NB4 (cell line): Measurements from ENCODE around the gene KLF16.

Experiments used
- DNase-seq: peaks from one replicate; pipeline ENCODE4 v3.0.0; 2010; ENCODE audit warnings: low read depth
- H3K4me3 ChIP-seq: one replicate; pipeline ENCODE4 v1.5.1; 2011; ENCODE audit warnings: mild to moderate bottlenecking, low read depth, low read length, moderate library complexity
- CTCF ChIP-seq: IDR thresholded peaks from one replicate; pipeline ENCODE4 v1.5.1; 2012; ENCODE audit warnings: low read depth, low read length
- MYC ChIP-seq: IDR thresholded peaks from 2 replicates; pipeline ENCODE4 v1.6.1; 2011; ENCODE audit warnings: low read depth, low read length
- POLR2A ChIP-seq: IDR thresholded peaks from 2 replicates; pipeline ENCODE4 v1.6.1; 2011; ENCODE audit warnings: mild to moderate bottlenecking; ENCODE audit not compliant: insufficient read length; ENCODE audit errors: extremely low read depth
- TF ChIP-seq, protein P1 (sequence below): IDR thresholded peaks from 2 replicates; pipeline ENCODE4 v1.6.1; 2011; ENCODE audit warnings: low read depth, low read length

The KLF16 gene

GRCh38 chr19:1846517-1847204, 16.7 kb downstream of the KLF16 start:
- no peak for DNase-seq
- TF ChIP-seq MYC (no peak), CTCF (no peak), POLR2A (no peak)
- TF ChIP-seq, protein P1, sequence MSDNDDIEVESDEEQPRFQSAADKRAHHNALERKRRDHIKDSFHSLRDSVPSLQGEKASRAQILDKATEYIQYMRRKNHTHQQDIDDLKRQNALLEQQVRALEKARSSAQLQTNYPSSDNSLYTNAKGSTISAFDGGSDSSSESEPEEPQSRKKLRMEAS, result no peak
- peak overlapping the region; percentile 89 for H3K4me3 ChIP-seq

GRCh38 chr19:1845642-1846041, 17.7 kb downstream of the KLF16 start:
- no peak for DNase-seq
- H3K4me3 ChIP-seq, result no peak overlapping the region
- TF ChIP-seq MYC, result no peak
- TF ChIP-seq, protein P1, result no peak
- TF ChIP-seq CTCF, result no peak
- no peak for TF ChIP-seq POLR2A

DNA sequence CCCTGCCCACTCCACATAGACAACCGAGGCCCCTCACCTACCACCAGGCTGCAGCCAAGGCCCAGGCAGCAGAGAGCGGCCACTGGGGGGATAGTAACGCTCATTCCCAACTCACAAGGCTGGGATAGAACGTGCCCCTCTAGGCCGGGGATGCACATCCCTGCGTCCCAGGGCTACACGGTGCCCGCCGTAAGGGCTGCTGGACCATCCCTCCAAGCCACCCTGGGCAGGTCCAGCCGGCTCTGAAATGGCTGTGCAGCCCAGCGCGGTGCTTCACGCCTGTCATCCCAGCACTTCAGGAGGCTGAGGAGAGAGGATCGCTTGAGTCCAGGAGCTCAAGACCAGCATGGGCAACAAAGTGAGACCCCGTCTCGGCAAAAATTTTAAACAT, 18.3 kb downstream of the KLF16 start:
- no peak overlapping the region for H3K4me3 ChIP-seq
- DNase-seq, result no peak
- no peak for TF ChIP-seq MYC
- no peak for TF ChIP-seq POLR2A
- TF ChIP-seq CTCF, result no peak

DNA sequence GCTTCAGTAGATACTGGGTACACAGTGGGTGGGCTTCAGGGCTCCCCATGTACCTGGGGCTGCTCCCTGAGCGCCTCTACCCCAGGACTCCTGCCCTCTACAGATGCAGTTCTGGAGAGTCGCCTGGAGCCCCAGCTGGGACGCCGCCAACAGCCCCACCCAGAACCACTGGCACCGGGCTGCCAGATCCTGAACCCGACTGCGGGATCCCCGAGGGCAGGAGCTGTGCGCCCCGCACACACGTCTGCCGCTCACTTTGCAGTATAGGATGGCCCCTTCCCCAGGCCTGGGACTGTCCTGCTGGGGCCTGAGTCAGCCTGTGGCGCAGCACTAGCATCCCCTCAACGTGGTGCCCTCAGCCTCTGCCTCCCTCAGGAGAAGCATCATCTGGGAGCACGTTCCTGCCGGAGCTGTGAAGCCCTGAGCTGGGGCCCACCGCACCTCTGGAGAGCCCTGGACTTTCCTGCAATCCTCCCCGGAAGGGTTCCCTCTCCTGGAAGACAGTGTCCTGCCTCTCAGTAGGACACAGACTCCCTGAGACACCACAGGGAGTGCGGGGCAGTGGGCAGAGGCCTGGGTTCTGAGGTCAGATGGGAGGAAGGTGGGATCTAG, 18.8 kb downstream of the KLF16 start:
- no peak for TF ChIP-seq CTCF
- TF ChIP-seq, protein P1, result no peak
- no peak for TF ChIP-seq MYC
- no peak for TF ChIP-seq POLR2A

GRCh38 chr19:1843646-1844394, 19.6 kb downstream of the KLF16 start:
- H3K4me3 ChIP-seq, result no peak overlapping the region
- no peak for DNase-seq
- TF ChIP-seq CTCF, result no peak
- no peak for TF ChIP-seq MYC
- TF ChIP-seq, protein P1, result no peak
- TF ChIP-seq POLR2A, result no peak

More for the DNA sequence above, 18.8 kb downstream of the KLF16 start:
- no peak for DNase-seq
- H3K4me3 ChIP-seq, result no peak overlapping the region
